SK-N-MC (cell line): Measurements from ENCODE around the gene MTA1.

Source experiments
- DNase-seq: peaks from one replicate; pipeline ENCODE4 v3.0.0-alpha.2; 2011; ENCODE audit warnings: low read depth, low spot score
- H3K27ac ChIP-seq: fragments of 200-600 bp; sonication (generic); 2 replicates; pipeline ENCODE4 v1.5.1; 2016; ENCODE audit warnings: mixed run types
- H3K36me3 ChIP-seq: fragments of 200-600 bp; sonication (generic); 2 replicates; pipeline ENCODE4 v1.6.1; 2017; ENCODE audit warnings: antibody characterized with exemption, low read length, mixed read lengths; ENCODE audit not compliant: insufficient read depth
- H3K4me3 ChIP-seq: fragments of 200-600 bp; sonication (generic); 2 replicates; pipeline ENCODE4 v1.5.1; 2016
- H3K9ac ChIP-seq: fragments of 200-600 bp; sonication (generic); 2 replicates; pipeline ENCODE4 v1.8.0; 2017; ENCODE audit warnings: mixed run types, mixed read lengths; ENCODE audit not compliant: insufficient read length
- H3K9me3 ChIP-seq: fragments of 200-600 bp; sonication (generic); 2 replicates; pipeline ENCODE4 v1.6.1; 2017; ENCODE audit warnings: low read depth, mild to moderate bottlenecking, antibody characterized with exemption, low read length, moderate library complexity, mixed read lengths
- EZH2 ChIP-seq: fragments of 200-600 bp; sonication (generic); IDR thresholded peaks from one replicate; pipeline ENCODE4 v1.6.1; 2017; ENCODE audit warnings: antibody characterized with exemption
- FOXP2 ChIP-seq: optimal IDR thresholded peaks from 2 replicates; pipeline ENCODE3; 2011; ENCODE audit warnings: mild to moderate bottlenecking, moderate library complexity; ENCODE audit not compliant: insufficient read depth; ENCODE audit errors: extremely low read length, control extremely low read depth
- POLR2AphosphoS5 ChIP-seq: IDR thresholded peaks from 2 replicates; pipeline ENCODE4 v1.6.1; 2012; ENCODE audit warnings: mild to moderate bottlenecking, low read depth, low read length, borderline replicate concordance

MTA1 gene

DNA sequence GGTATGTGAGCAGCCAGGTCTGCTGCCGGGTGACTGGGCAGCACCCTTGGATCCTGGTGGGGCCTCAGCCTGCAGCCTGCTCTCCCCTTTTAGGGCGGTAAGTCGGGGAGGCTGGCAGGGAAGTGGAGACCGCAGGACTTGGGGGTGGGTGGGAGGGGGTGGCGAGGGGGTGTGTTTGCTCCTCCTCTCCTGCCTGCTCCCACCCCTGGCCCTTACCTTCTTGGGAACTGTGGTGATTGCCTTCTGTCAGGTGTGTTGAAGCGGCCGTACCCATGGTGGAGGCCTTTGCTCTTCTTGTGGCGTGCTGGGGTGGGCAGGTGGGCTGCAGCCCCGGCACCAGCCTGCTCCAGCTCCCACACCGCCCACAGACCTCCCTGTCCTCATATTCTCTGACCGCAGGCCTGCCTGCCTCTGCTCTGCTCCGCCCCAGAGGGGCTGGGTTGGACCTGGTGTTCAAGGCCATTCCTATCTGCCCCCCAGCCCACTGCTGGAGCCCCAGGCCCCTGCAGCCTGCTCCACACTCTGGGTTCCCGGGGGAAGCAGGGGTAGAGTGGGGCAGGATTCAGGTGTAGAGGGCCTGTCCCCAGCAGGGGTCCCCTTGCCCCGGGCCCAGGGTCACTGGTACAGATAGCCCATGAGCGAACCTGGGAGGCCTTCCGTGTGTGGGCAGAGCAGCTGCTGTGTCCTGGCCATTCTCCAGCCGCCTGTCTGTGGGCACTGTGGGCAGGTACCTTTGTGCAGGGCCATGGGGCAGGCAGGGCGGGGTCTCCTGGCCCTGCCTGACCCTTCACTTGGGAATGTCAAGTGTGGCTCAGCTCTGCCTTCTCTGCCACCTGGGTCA is 76.6 kb downstream of the MTA1 start:
- no peak overlapping the region for H3K27ac ChIP-seq

DNA sequence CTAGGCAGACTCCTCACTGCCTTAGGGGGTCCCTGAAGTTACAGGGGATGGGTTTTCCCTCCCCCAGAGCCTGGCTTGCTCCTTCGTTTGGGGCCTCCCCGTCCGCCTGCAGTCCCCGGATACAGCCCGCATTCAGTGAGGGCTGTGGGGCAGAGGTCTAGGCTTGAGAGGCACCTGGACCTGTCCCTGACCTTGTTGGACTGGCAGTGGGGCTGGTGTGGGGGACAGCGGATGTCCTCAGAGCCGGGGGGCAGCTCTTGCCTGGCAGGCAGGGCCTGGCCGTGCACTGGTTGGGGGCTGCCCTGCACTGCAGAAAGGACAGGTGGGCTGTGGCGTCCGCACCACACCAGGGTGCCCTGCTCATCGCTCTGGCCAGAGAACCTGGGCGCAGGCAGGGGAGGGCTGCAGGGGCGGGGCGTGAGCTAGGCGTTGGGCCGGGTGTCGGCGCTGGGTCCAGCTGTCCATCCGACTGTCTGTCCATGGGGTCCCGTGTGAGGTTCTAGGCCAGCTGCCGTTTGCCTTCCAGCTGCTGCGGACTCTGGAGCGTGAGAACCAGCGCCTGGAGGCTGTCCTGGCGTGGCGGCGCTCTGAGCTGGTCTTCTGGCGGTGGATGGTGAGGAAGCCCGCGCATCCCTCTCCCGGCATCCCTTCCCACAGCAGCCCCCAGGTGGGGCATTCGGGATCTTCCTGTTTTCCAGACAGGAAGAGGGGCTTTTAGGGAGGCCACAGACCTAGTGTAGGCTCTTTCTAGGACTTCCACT is 77.4 kb downstream of the MTA1 start:
- DNase-seq: no peak
- TF ChIP-seq EZH2: no peak
- no peak for TF ChIP-seq FOXP2
- TF ChIP-seq POLR2AphosphoS5: no peak
- Histone ChIP-seq H3K36me3 (no peaks in the 10 kb centered on the region), H3K9me3 (no peaks in the 10 kb centered on the region), H3K9ac (no peak overlapping the region), H3K27ac (no peak overlapping the region), H3K4me3 (no peak overlapping the region)

More for the DNA sequence above, 76.6 kb downstream of the MTA1 start:
- Histone ChIP-seq H3K36me3 (no peaks in the 10 kb centered on the region), H3K9me3 (no peaks in the 10 kb centered on the region), H3K4me3 (no peak overlapping the region), H3K9ac (no peak overlapping the region)
- no peak for DNase-seq
- TF ChIP-seq FOXP2 (no peak), POLR2AphosphoS5 (no peak), EZH2 (no peak)

DNA sequence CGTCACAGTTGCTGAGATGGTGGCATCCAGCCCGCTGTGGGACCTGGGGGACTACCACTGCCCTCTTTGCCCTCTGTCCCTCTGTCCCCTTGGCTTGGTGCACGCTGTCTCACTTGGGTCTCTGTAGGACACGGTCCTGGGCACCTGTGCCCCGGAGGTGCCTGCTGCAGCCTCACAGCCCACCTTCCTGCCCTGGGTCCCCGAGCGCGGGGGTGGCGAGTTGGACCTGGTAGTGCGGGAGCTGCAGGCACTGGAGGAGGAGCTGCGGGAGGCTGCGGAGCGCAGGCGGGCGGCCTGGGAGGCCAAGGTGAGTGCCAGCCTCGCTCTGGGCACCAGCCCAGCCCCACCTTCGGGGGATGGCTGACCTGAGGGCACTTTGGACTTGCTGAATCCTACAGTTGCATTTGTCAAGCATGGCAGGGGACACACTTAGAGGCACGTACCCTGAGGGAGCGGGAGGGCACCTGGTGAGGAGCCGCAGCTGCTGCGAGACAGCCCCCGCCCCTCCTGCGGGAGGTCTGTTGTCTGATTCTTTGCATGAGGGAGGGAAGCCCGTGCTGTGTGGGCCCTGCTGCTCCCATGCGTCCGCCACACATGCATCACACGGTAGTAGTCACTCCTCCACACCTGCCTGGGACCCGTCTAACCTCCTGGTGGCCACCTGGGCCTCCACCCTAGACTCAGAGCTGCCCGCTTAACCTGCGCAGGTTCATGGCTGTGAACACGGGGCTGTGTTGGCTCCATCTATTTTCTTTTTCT is 78.2 kb downstream of the MTA1 start:
- TF ChIP-seq FOXP2: no peak
- no peak; the same call in 1 of the 2 replicates for TF ChIP-seq POLR2AphosphoS5
- TF ChIP-seq EZH2: no peak
- Histone ChIP-seq H3K27ac (no peak overlapping the region), H3K36me3 (no peaks in the 10 kb centered on the region), H3K9me3 (no peaks in the 10 kb centered on the region), H3K4me3 (no peak overlapping the region), H3K9ac (no peak overlapping the region)
- DNase-seq: no peak

DNA sequence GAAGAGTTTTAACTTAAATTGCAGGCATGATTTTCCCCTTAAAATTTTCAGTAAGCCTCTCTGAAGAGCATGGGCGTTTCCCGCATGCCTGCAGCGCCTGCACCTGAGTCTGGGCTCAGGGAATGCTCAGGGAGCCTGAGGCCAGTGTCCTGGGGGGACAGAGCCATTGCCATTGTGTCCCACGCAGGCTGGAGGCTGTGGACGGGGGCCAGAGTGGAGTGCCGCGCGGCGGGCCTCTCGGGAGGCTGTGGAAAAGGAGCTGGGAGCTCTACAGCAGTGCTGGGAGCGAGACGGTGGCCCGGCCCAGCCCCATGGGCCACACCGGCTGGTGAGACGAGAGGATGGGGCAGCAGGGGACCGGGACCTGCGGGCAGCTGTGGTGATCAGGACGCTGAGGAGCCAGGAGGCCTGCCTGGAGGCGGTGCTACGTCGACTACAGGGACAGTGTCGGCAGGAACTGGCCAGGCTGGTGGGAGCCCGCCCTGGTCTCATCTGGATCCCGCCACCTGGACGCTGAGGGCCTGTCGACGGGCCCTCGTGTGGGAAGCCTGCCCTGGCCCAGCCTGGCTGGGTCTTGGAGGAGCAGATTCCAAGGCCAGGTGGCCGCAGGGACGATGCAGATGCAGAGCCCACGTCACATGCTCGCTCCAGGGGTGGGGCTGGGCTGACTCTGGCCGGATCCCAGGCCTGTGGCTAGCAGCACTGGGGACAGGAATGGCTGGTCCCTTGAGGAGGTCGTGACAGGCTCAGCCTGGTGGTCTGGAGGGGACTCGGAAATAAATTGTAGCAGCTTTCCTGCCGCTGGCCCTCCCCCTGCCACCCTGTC is 79.0 kb downstream of the MTA1 start:
- H3K36me3 ChIP-seq: no peaks in the 10 kb centered on the region
- DNase-seq: no peak
- no peak overlapping the region for H3K4me3 ChIP-seq
- H3K9me3 ChIP-seq: no peaks in the 10 kb centered on the region
- H3K27ac ChIP-seq: no peak overlapping the region
- H3K9ac ChIP-seq: no peak overlapping the region
- TF ChIP-seq POLR2AphosphoS5 (no peak; the same call in 1 of the 2 replicates), EZH2 (no peak), FOXP2 (no peak)

DNA sequence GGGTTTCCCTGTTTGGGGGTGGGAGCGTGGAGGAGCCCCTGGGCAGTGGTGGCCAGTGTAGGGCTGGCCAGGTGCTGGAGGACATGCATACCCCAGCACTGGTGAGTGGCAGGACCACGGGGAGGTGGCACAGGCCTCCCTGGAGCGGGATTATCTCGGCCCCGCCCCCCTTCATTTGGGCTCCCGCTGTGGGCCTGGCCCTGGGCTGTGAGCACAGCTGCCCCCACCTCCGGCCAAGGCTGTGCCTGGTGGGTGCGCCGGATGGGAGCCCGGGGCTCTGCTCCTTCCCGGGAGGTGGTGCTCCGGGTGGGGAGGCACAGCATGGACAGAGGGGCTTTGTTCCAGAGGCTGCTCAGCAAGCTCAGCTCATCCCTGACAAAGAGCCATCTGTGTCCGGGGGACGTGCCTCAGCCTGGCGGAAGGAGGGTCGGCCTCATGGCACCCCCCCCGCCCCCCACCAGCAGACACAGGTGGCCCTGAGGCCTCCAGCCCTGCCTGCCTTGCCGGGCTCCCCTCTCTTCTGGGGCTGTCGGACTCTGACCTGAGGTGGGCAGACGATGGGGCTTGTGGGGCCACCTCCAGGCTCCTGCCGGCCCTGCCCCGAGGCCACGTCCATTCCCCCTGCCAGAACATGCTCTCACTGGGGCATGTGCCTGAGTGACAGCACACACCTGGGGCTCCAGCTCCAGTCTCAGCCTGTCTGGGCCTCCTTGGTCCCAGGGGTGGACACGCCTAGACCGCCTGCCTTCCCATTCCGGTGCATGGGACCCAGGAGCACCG is 79.8 kb downstream of the MTA1 start:
- Histone ChIP-seq H3K36me3 (no peaks in the 10 kb centered on the region), H3K4me3 (no peak overlapping the region), H3K9me3 (no peaks in the 10 kb centered on the region), H3K9ac (no peak overlapping the region), H3K27ac (no peak overlapping the region)
- no peak; the same call in 1 of the 2 replicates for TF ChIP-seq POLR2AphosphoS5
- no peak for DNase-seq

DNA sequence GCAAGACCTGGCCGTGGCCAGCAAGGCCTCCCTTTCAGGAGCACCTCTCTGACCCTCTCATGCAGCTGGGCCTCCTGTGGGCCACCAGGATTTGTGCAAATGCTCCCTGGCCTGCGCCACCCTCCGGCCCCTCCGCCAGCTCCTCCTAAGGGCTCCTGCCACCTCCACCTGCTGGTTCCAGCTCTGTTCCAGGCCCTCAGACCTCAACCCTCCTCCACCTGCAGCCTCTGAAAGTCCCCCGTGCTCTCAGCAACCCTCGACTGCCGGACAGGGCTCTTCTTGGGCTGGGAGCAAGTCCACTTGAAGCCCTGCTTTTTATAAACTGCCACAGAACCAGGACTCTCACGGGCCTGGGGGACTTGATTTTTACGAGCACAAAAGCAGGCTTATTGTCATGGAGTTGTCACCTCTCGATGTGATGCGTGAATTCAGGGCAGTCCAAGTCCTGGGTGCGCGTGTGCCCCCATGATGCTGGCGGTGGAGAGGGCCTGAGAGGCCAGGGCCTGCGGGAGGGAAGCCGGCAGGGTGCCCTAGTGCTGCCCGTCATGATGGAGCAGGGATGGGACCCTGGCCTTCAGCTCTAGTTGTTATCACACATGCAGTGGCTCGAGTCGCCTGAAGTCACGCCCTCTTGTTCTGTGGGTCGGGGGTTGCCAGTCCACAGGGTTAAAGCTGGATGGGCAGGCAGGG is 80.6 kb downstream of the MTA1 start:
- TF ChIP-seq POLR2AphosphoS5 (no peak), FOXP2 (no peak), EZH2 (no peak)
- Histone ChIP-seq H3K27ac (no peak overlapping the region), H3K4me3 (no peak overlapping the region), H3K9me3 (no peaks in the 10 kb centered on the region), H3K36me3 (no peaks in the 10 kb centered on the region), H3K9ac (no peak overlapping the region)
- no peak for DNase-seq

DNA sequence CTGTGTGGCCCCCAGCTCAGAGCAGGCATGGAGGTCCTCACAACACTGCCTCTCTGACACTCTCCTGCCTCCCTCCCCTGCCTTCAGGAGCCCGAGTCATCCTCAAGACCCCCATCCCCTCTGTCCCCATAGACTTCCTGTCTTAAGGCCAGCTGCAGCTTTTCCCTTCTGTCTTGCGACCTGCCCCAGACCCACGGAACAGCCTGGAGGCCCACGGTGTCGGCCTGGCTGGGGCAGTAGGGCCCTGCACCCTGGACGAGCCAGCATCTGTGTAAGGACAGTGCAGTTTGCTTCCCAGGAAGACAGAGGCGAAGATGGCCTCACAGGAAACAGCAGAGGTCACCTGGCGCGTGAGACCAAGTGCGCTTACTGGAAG is 81.1 kb downstream of the MTA1 start:
- Histone ChIP-seq H3K9me3 (no peaks in the 10 kb centered on the region), H3K27ac (no peak overlapping the region), H3K9ac (no peak overlapping the region), H3K4me3 (no peak overlapping the region), H3K36me3 (no peaks in the 10 kb centered on the region)
- TF ChIP-seq EZH2 (no peak), POLR2AphosphoS5 (no peak), FOXP2 (no peak)
- DNase-seq: no peak
